Fibroblast of skin of left biceps (primary cell): ENCODE measurements around the gene ETS1.

Source experiments
- DNase-seq, 2 experiments: peaks; one replicate each; pipeline ENCODE4 v3.0.0-alpha.2; 2013; ENCODE audit warnings: low read depth in 2 of 2

Gene ETS1, protein sequence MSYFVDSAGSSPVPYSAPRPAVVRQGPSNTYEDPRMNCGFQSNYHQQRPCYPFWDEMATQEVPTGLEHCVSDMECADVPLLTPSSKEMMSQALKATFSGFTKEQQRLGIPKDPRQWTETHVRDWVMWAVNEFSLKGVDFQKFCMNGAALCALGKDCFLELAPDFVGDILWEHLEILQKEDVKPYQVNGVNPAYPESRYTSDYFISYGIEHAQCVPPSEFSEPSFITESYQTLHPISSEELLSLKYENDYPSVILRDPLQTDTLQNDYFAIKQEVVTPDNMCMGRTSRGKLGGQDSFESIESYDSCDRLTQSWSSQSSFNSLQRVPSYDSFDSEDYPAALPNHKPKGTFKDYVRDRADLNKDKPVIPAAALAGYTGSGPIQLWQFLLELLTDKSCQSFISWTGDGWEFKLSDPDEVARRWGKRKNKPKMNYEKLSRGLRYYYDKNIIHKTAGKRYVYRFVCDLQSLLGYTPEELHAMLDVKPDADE

DNA sequence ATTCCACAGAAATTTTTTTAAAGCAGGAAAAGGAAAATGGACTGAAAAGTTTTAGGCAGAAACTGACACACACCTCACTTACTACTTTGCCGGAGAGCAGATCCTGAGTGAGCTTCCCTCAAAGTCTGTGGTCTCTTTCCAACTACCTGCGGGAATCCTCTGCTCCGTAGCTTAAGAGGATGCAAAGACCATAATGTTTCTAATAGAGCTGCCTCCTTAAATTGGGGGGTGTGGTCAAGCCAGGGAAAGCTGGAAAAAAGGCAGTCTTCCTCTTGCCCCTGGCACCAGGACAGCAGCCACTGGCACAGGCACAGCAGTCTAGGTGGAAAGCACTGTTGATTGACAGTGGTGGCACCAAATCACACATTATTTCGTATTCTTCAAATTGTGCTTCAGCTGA is at the start of gene ETS1:
TSS of gene ETS1 (minus strand) at position 144 of the 400 bp plus-strand sequence. CDS start 14,428 bp downstream, outside the sequence.
- DNase-seq, result no peak

DNA sequence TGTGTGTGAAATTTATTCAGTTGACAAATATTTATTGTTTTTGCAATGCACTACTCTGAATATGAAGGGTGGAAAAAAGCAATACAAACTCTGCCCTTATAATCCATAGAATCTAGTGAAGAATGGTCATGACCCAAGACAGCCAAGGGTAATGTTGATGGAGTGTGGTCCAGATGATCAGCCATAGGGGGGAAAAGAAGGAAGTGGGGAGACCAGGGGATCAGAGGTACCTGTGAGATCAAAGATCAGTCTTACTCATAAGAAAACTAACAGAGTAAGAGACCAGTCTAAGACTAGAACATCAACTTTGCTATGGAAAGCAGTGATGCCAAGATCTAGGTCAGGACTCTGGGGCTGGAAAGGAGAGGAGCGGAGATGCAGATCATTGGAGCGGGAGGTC is 47.0 kb upstream of the ETS1 start:
- no peak for DNase-seq

DNA sequence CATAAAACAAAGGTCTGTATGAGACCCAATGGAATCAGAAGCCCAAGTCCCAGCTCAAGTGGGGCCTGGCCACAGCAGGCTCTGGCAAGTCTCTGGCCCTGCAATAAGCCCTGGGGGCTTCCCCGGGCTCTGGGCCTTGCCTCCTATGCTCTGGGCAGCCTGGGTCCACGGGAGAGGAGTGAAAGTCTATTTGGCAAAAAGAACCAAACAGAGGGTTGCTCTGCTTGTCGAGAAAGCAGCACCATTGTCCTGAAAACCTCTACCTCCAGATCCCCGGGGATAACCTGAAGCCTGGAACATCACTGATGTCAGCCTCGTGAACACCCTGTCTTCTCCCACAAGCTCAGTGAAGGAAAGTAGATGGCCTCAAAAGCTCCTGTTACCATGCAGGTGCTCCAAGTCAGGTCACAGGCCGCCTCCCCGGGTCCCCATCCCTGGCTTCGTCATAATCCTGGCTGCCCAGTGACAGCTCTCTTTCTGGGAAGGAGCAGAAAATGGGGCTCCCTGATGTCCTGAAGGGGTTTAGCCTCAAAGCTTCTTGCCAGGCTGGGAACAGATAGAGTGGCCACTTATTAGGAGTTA is 46.1 kb upstream of the ETS1 start:
- no peak for DNase-seq

DNA sequence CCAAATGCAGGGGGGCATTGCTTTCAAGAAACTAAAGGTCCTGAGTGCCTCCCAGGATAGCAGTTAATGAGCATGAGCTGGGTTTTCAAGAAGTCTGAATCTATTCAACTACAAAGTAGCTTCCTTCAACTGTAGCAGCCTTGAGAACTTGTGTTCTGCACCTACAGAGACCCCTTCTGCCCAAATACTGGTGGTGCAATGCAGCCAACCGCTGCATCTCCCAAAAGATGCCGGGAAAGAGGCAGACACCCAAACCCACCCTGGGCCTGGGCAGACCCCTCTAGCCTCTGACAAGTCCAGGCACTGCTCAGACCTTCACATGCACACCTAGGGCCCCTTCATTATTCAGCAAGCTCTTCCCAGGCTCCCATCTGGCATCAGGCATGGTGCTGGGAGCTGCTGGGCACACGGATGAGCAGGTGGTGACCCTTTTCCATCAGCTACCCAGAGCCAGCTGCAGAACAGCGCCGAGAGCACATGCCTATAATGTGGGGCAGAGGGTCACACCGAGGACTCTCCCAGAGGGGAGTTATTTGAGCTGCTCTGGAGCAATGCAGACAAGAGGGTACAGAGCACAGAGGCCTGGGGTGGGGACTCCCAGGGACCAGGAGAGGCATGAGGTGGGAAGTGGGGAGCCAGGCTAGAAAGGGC is 44.9 kb upstream of the ETS1 start:
- DNase-seq, result no peak

DNA sequence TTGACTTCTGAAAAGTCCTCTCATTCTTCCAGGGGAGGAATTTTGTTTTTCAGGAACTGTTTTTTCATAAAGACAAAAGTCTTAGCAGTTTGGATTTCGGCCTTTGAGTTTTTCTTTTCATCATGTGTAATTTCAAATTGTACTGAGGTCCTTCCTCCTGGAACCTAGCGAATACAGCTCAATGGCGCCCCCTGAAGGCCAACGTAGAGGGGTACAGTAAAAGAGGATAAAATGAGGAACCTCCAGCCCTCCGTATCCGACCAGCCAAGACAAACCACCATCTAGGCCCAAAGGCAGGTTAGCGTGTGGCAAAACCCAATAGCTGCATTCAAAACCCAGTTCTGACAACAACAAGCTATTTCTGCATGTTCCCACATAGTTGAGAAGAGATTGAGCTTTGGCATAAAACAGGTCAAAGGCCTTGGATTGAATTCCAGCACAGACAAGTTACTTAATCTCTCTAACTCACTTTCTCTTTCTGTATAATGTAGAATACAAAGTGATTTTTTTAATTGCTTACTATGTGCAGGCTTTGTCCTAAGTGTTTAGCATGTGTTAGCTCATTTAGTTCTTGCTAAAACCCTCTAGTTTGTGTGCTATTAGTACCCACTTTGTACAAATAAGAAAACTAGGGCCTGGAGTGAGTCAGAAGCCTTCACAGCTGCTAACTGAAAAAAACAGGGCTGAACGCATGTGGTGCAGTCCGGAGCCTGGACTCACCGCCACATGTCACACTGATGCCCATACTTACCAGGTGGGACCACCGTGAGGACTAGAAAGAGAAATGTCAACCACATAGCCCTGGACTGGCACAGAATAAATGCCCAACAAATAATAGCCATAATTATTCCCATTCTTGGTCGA is 43.2 kb upstream of the ETS1 start:
- peak; percentile 55 to 61 for DNase-seq

DNA sequence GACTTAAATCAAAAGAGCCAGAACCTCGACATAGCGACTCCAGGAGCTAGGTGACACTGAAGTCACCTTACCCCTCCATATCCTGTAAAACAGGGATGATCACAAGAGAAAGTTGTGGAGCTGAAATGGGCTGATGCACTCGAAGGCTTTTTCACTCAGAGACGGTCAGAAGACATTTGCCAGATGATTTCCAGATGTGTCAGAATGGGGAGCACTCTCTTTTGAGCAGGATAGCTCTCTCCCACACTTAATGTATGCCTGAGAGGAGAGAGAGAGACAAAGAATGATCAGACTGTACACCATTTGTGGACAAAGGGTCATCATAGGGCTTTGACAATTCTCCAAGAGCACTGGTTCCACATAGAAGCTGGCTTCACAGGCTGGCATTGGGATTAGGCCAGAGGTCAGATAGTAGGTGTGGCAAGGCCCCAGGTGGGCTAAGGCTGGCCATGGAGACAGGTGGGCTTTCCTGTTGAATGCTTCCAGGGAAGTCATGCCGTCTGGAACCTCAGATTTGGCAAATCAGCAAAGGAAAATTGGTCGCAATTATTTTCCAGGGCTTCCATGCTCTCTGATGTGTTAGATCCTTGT is 42.3 kb upstream of the ETS1 start:
- no peak for DNase-seq

DNA sequence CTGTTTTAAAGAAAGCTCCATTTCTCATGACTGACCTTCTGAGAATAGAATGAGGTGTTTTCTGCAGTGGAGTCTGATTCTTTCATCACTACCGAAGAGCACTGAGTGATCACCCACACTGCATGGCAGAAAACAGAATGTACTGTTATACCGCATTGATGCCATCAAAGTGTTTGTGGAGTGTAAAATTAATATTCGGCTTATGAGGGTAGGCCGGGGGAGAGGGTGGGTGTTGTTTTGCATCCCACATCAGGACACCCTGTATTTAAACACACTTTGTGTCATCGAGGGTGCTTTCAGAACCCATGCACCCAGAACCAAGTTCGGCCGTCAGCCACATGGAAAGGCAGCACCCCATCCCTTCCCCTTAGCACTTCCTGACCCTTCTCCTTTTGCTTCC is 41.3 kb upstream of the ETS1 start:
- no peak for DNase-seq

DNA sequence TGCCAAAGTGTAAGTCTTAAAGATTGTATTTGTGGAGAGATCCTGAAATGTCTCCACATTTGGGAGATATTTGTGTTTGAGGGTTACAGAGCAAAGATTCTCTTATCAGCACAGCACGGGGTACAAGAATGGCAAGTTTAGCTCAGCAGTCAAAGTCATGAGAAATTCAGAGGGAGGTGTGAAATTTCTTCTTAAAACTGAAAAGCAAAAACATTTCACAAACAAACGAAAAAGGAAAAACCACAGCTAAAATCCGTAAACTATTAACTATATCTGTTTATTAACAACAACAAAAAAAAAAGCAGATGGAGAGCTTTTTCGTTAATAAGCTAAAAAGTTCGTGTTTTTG is 40.9 kb upstream of the ETS1 start:
- DNase-seq, result no peak

DNA sequence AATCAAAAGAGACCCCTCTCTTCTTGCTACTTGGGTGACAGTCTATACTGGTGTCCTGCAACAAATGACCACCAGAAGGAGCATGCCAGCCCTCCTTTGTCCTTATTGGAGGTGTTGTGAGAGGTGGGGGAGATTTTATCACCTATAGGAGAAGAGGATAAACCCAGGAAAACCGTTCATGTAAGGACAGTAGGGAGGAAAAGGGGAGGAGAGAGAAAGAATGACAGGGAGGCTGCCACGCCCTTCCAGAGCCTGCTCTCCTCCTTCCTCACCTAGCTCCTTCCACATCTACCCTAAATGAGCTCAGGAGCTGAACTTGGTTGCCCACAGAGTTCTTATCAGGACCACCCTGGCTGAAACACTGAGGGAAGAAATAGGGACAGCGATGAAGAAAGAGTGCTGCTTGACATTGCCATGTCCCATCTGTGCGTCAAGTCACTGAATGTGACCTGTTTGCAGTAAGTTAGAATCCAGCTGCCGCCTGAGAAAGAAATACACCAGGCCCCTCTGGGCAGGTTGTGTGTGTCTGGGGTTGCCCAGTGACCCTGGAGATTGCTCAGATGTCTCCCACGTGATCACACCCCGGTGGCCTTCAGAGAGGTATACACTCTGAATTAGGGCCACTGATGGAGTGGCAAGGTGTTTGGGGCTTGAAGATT is 40.4 kb upstream of the ETS1 start:
- DNase-seq, result no peak

DNA sequence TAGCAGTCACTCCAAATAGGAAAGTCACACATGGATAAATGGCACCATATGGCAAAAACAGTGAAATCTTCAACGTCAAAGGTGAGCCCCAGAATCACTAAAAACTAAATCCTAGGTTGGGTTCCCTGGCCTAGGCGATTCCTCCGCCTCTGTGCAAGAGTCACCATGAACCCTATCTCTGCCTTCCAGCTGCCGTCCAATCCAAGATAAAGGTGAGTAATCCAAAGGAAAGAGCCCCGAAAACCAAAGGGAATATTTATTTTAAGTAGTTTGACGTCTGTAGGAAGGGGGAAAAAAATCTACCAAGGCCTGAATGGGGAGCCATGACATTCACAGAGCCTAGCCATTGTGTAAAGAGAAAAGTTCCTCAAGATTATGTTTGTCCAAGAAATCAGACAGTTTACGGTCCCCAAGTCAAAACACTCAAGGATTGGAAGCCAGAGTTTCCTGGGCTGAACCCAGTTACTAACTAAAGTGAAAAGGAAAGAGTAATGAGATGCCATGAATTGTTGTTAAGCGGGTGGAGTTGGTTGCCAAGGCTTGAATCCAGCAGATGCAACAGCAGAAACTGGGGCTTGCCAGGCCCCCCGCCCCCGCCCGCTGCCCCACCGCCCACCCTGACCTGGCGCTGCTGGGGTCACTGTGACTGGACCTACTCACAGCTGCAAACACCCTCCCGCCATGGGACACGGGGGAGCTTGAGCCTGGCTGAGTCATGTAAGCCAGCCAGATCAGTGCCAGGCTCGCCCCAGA is 39.7 kb upstream of the ETS1 start:
- DNase-seq, result no peak

DNA sequence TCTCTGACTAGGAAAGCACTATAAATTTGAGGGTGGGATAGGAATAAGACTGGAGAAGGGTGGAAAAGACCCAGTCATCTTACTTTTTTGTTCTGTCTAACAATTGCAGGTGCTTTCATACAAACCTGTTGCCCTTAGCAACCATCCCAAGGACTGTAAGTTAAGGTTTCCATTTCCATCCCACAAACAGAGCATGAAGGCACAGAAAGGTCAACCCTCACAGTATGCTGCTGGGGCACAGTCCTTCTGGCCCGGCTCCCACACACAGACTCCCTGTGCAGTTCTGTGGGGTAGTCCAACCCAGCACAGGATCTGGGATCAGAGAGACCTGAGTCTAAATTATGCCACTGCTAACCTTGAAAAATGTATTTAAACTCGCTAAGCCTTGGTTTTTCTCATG is 38.4 kb upstream of the ETS1 start:
- DNase-seq, result no peak

DNA sequence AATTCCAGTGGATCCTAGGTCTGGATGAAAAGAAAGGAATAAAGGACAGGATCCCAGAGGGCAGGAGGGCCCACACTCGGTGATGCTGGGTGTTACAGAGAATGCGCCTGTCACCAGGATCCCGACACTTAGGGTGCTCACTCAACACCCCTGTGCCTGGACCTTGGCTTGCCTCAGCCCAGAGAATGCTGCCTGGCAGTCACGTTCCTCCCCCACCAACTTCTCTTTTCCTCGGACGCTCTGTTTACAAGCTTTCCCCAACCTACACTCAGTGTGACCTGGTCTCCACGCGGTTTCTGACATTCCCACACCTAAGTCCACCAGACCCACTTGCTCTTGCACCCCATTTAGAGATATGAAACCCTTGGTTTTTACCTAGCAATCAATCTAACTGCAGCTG is 38.0 kb upstream of the ETS1 start:
- no peak for DNase-seq

DNA sequence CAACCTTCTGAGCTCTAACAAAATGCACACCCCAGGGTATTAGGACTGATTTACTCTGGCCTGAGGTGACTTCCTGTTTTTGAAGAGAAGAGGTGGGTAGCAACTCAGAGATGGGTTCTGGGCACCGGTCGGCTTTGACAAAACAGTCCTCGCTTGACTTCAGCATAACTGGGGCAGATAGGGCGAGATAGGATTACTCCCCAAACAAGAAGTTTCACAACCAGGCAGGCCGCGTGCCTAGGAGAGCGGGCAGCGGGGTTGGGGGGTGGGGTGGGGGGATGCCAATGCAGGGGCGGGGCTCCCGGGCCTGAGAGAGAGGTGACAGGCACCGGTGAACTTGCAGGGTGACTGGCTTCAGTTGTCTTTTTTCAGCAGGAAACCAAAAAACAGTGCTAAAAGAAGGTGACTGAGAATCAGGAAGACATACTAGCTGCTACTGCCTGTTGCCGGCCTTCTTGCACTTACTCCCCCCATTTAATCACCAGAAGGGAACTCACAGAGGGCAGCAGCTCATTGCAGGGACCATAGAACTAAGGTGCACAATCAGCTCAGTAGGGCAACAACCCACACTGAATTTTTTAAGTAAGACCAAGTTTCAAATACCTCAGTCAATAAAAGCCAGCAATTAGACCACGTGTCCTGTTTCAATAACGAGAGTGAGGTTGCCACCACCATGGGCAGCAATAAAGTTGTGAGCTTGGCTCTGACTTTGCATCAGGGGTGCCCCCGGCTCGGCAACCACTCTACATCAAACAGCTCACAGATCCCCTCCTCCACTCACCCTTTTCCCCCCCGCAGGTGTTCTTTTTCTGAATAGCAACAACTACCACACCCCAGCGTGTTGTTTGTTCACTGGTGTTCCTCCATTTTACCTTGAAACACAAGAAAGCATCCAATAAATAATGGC is 37.2 kb upstream of the ETS1 start:
- DNase-seq, result no peak

DNA sequence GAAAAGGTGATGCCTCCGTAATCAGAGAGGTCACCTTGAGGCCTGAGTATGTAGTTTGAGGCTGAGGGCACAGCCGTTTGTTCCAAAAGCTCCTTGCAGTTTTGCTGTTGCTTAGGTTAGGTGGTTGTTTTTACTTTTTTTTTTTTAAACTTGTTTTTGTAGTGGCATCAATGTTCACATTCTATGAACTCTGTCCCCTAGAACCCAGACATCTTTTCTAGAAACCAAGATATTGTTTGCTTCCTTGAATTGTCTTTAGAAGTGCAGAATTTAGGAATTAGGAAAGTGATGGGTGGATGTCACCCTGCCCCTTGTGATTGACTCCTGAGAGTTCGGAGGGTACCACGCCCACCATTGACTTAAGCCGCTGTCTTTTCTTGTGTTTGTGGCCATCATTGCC is 35.7 kb upstream of the ETS1 start:
- DNase-seq, result no peak

DNA sequence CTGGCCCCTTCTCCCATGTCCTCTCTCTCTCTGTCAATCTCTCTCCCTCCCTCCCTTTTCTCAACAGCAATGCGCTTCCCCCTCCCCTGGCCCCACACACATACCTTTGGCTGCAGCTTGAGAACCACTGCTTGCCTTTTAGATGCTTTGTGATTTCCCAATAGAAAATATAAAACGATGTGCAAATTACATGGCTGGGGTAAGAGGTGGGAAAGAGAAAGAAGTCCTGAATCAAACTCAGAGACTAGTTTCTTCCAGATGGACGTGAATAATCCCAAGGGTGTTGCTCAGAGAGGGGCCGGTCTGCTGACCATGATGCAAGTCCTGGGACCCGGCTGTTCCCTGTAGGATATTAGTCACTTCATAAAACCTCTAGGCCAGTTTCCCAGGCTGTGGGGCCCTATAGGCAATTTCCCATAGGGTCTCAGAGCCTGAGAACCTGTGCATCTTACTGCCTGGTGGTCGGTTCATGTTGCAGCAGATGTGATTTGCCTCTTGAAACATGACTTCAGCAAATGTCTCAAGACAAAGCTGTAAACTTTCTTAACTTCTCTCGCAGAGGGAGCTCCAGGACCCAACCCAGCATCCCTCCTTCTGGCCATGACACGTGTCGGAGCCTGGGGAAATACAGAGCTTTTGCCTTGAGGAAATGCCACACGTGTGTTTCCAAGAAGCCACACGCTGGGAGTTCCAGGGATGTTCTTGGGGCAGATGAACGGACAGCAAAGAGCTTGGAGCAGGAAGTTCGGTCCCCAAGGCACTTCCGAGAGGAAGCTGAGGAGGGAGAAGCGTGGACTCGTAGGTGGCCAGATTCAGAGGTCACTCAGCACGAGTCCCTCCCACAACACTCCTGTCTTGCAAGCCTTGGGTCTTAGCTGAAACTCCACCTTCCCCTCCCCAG is 34.5 kb upstream of the ETS1 start:
- peak in 1 of 2 experiments; percentile 44 for DNase-seq

DNA sequence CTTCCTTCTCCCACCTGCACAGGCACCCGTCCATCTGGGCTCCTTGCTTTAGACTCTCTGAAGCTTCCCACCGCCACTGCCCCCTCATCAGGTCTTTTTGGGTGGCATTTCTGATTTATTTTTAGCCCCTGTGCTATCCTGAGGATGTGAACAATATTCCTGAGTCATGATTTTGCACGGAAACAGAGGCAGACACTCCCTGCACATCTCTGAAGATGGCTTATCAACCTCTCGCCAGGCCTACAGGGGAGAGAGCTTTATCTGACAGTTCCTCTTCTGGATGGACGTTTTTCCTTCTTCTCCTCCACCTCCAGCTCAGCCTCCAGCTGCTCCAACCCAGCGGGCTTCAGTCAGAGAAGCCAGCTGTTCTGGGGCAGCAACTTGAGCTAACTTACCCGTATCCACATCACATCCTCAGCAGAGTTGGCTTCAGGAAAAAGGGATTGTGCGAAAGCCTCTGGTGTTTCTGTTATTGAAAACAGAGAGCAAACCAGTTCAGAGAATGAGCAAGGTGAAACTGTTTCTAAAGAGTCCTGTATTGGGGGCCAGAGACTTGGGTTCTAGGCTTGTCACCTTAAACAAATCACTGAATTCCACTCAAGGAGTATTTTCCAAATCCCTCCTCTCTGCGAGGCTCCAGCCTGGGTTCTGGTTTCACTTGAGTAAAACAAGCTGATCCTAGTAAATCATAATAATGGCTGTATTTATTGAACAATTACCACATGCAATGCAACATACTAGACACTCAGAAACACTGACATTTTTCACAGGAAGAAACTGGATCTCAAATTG is 33.1 kb upstream of the ETS1 start:
- no peak for DNase-seq

DNA sequence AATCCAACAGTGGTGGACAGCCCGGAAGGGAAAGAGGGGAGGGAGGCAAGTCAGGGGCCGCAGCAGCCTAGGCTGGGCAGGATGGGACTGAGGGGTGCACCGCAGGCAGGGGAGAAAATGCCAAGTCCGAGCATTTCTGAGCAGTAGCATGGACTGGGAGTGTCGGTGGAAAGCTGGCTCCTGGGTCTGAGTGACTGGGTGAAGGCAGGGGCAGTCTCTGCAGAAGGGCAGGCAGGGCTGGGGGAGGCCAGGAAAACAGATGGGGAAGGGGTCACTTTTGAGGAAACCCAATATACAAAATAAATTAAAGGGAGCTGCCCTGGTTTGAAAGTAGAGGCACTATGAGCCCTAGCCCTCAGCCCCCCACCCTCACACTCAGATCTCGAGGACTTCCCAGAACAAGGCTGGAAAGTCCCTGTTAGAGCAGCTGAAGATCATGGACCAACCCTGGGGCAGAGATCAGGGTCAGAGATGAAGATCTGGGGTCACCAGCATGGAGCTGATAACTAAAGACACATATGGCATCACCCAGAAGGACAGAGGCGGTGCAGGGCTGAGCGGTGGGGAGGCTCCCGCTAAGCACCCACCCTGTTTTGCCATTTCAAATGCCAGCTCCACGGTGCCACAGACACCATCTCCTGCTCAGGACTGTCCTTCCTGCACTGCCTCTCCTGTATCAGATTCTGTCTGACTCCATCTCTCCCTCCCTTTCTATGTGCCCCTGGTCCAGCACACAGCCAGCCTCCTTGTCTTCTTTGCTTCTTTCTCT is 32.4 kb upstream of the ETS1 start:
- DNase-seq, result no peak
